ENCODE results near the gene PRR14L.

Gene PRR14L

DNA sequence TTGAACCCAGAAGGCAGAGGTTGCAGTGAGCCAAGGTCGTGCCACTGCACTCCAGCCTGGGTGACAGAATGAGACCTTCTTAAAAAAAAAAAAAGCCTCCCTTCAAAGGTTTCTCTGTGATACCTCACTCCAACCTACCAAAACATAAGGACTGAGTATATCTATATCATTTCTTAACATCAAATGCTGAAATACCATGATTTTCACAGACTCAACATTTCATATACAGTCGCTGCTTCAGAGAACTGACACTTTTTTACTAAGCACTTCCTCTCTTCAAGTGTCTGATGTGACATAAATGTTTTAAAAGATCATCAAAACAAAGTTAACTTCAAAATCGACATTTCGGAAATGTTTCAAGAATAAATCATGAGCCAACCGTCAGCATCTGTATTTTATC lies 12.0 kb downstream of the PRR14L start:
- peaks cover 15% of the 10 kb centered on the region for H3K36me3 ChIP-seq (replicated peaks)
- TF ChIP-seq, protein P1, sequence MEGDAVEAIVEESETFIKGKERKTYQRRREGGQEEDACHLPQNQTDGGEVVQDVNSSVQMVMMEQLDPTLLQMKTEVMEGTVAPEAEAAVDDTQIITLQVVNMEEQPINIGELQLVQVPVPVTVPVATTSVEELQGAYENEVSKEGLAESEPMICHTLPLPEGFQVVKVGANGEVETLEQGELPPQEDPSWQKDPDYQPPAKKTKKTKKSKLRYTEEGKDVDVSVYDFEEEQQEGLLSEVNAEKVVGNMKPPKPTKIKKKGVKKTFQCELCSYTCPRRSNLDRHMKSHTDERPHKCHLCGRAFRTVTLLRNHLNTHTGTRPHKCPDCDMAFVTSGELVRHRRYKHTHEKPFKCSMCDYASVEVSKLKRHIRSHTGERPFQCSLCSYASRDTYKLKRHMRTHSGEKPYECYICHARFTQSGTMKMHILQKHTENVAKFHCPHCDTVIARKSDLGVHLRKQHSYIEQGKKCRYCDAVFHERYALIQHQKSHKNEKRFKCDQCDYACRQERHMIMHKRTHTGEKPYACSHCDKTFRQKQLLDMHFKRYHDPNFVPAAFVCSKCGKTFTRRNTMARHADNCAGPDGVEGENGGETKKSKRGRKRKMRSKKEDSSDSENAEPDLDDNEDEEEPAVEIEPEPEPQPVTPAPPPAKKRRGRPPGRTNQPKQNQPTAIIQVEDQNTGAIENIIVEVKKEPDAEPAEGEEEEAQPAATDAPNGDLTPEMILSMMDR (IDR thresholded peaks at IDR 0.05; ENCODE audit: low read depth, low read length, missing control alignments) = no peak
- in situ Hi-C loops (cut with HindIII; ENCODE audit: low pct_ligation_motif_present, low sequenced_read_pairs) = no loop called here
- H3K27ac ChIP-seq = no peak overlapping the region
- H3K27me3 ChIP-seq (replicated peaks) = no peaks in the 10 kb centered on the region
- no peak overlapping the region for H3K4me3 ChIP-seq (ENCODE audit: low read depth, low read length)
- DNase-seq = no peak

DNA sequence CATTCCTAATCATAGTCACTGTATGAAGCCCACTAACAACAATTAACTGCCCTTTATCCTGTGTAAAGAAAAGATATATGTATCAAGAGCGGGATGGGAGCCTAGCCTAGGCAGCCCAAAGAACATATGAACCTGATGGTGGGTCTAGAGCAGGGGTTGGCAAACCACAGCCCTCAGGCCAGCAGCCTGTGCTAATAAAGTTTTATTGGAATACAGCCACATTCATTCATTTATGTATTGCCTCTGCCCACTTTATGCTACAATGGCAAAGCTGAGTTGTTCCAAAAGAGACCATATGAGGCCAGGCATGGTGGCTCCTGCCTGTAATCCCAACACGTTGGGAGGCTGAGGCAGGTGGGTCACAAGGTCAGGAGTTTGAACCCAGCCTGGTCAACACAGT lies 13.5 kb downstream of the PRR14L start:
- Histone ChIP-seq H3K36me3 (replicated peaks) (peaks cover 15% of the 10 kb centered on the region), H3K4me3 (ENCODE audit: low read depth, low read length) (no peak overlapping the region), H3K27ac (no peak overlapping the region), H3K27me3 (replicated peaks) (no peaks in the 10 kb centered on the region)
- TF ChIP-seq, protein P1 (IDR thresholded peaks at IDR 0.05; ENCODE audit: low read depth, low read length, missing control alignments) = no peak
- in situ Hi-C loops (cut with HindIII; ENCODE audit: low pct_ligation_motif_present, low sequenced_read_pairs) = no loop called here
- no peak for DNase-seq

DNA sequence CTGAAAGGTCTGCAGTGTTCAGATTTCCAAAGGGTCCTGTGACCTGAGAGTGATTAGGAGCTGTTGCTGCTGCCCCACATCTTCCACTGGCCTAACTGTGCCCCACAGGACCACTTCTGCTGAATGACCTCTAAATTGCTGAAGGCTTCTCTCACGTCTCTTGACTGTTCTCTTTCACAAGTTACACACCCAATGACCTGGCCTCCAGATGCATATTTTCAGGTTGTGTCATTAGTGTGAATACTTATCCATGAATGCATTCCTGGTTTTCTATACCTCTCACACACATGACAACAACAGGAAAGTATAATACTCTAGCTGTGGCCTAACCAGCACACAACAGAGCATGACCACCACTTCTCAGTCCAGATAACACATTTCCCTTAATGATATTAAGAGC lies 15.4 kb downstream of the PRR14L start:
- Histone ChIP-seq H3K27ac (peak overlapping the region; percentile 24), H3K27me3 (replicated peaks) (no peaks in the 10 kb centered on the region), H3K4me3 (ENCODE audit: low read depth, low read length) (no peak overlapping the region), H3K36me3 (replicated peaks) (peaks cover 6% of the 10 kb centered on the region)
- in situ Hi-C loops (cut with HindIII; ENCODE audit: low pct_ligation_motif_present, low sequenced_read_pairs) = no loop called here
- DNase-seq = peak; percentile 68
- TF ChIP-seq, protein P1 (IDR thresholded peaks at IDR 0.05; ENCODE audit: low read depth, low read length, missing control alignments) = no peak

DNA sequence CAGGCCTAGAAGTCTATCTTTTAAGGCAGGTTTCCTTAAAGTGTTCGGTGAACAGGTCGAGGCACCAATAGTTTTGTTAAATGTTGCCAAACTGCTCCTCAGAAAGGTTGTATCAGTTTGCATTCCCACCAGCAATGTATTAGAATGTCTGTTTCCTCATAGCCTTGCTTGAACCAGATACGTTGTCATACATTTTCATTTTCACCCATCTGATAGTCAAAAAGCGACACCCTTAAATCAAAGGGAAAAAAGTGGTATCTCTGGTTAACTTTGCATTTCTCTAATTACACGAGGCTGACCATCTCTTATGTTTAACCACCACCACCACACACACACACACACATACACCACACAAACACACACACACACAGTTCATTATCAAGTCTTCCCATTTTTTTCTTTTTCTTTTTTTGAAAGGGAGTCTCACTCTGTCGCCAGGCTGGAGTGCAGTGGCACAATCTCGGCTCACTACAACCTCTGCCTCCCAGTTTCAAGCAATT lies 16.3 kb downstream of the PRR14L start:
- Histone ChIP-seq H3K36me3 (replicated peaks) (peaks cover 6% of the 10 kb centered on the region), H3K4me3 (ENCODE audit: low read depth, low read length) (no peak overlapping the region), H3K27ac (no peak overlapping the region), H3K27me3 (replicated peaks) (no peaks in the 10 kb centered on the region)
- DNase-seq = no peak
- in situ Hi-C loops (cut with HindIII; ENCODE audit: low pct_ligation_motif_present, low sequenced_read_pairs) = no loop called here
- TF ChIP-seq, protein P1 (IDR thresholded peaks at IDR 0.05; ENCODE audit: low read depth, low read length, missing control alignments) = no peak

DNA sequence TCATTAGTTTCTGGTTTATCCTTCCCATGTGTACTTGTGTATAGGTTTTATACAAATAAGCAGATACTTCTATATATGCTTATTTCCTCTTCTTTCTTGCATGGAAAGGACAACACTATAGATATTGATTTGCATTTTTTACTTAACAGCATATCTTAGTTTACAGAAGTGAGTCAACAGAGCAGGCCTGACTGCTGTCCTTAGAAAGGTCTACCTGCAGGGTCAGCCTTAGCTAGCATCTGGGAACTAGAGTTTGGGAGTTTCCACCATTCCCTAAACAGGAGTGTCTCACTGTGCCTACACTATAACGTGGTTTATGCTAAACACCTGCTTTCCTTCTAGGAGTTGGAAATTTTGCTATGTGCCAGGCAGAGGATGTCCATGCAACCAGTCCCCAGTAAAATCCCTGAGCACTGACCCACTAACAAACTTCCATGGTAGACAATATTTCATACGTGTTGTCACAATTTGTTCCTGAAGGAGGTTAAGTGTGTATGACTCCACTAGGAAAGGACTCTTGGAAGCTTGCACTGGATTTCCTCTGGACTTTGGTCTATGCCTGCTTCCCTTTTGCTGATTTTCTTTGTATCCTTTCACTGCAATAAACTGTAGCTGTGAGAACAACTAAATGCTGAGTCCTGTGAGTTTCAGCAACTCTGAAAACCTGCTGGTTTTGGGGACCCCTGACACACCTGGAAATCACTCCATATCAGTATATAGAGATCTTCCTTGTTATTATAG lies 17.7 kb downstream of the PRR14L start:
- Histone ChIP-seq H3K36me3 (replicated peaks) (no peaks in the 10 kb centered on the region), H3K27ac (no peak overlapping the region), H3K27me3 (replicated peaks) (no peaks in the 10 kb centered on the region), H3K4me3 (ENCODE audit: low read depth, low read length) (no peak overlapping the region)
- TF ChIP-seq, protein P1 (IDR thresholded peaks at IDR 0.05; ENCODE audit: low read depth, low read length, missing control alignments) = no peak
- in situ Hi-C loops (cut with HindIII; ENCODE audit: low pct_ligation_motif_present, low sequenced_read_pairs) = no loop called here
- no peak for DNase-seq

DNA sequence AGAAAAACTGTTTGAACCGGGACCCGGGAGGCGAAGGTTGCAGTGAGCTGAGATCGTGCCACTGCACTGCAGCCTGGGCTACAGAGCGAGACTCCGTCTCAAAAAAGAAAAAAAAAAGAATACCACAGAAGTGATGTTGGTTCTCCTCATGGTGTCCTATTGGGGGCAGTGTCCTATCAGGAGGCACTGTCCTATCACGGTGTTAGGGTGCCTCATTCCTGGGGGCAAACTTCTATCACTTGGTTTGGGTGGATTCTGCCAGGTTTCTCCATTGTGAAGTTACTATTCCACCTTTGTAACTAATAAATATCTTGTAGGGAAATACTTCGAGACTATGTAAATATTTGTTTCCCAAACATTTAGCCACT lies 19.6 kb downstream of the PRR14L start:
- Histone ChIP-seq H3K27me3 (replicated peaks) (no peaks in the 10 kb centered on the region), H3K27ac (no peak overlapping the region), H3K4me3 (ENCODE audit: low read depth, low read length) (no peak overlapping the region), H3K36me3 (replicated peaks) (no peaks in the 10 kb centered on the region)
- TF ChIP-seq, protein P1 (IDR thresholded peaks at IDR 0.05; ENCODE audit: low read depth, low read length, missing control alignments) = peak; percentile 37
- DNase-seq = no peak
- in situ Hi-C loops (cut with HindIII; ENCODE audit: low pct_ligation_motif_present, low sequenced_read_pairs) = no loop called here

Measured in brain microvascular endothelial cell (primary cell).